Measurements from ENCODE around the gene MARS1. TPM values are rescaled to one million over a fixed set of nuclear protein-coding genes. Genes with fewer than 3 reads are reported as not detected.

The MARS1 gene
- total RNA-seq, 1 experiment from 2014 or later: 209 TPM

GRCh38 chr12:57548013-57548315, 60.1 kb downstream of the MARS1 start:
- Histone ChIP-seq H3K9me2 (replicated peaks; ENCODE audit: low read length) (no peaks in the 10 kb centered on the region), H3K27me3 (ENCODE audit: low read length) (no peaks in the 10 kb centered on the region), H3K79me2 (ENCODE audit: low read length) (peaks cover 26% of the 10 kb centered on the region), H2AFZ (ENCODE audit: low read length) (no peak overlapping the region), H3K9ac (ENCODE audit: low read length) (no peak overlapping the region), H3K4me3 (ENCODE audit: low read length) (no peak overlapping the region), H3K4me2 (ENCODE audit: low read length) (peak overlapping the region; percentile 90; the same call in 1 of the 2 replicates), H3K9me3 (ENCODE audit: low read length) (no peaks in the 10 kb centered on the region), H4K20me1 (ENCODE audit: low read length) (no peaks in the 10 kb centered on the region), H3K27ac (ENCODE audit: low read length) (no peak overlapping the region), H3K36me3 (ENCODE audit: low read depth, low read length) (no peaks in the 10 kb centered on the region), H3F3A (ENCODE audit: low read length, unreplicated experiment) (no peaks in the 10 kb centered on the region), H3K4me1 (ENCODE audit: insufficient read depth, low read length) (peaks cover 15% of the 10 kb centered on the region)
- POLR2A ChIA-PET (ENCODE audit: unreplicated experiment): no interaction called here
- no TSS peak for BruUV-seq (replicated peaks)
- no peak for ATAC-seq
- CTCF ChIA-PET: no interaction called here
- DNase-seq: no peak
- intact Hi-C loops (cut with micrococcal nuclease): no loop called here
- no peak for TF ChIP-seq EZH2 (IDR thresholded peaks at IDR 0.05; ENCODE audit: low read length, unreplicated experiment)
- no peak for TF ChIP-seq EZH2phosphoT487 (IDR thresholded peaks at IDR 0.05; ENCODE audit: borderline replicate concordance, low read length)
- TF ChIP-seq, protein P1, sequence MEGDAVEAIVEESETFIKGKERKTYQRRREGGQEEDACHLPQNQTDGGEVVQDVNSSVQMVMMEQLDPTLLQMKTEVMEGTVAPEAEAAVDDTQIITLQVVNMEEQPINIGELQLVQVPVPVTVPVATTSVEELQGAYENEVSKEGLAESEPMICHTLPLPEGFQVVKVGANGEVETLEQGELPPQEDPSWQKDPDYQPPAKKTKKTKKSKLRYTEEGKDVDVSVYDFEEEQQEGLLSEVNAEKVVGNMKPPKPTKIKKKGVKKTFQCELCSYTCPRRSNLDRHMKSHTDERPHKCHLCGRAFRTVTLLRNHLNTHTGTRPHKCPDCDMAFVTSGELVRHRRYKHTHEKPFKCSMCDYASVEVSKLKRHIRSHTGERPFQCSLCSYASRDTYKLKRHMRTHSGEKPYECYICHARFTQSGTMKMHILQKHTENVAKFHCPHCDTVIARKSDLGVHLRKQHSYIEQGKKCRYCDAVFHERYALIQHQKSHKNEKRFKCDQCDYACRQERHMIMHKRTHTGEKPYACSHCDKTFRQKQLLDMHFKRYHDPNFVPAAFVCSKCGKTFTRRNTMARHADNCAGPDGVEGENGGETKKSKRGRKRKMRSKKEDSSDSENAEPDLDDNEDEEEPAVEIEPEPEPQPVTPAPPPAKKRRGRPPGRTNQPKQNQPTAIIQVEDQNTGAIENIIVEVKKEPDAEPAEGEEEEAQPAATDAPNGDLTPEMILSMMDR (conservative IDR thresholded peaks at IDR 0.05; ENCODE audit: low read depth, low read length): no peak

- DNase-seq (no peak), ATAC-seq (no peak)
- Histone ChIP-seq H3K27ac (ENCODE audit: low read length) (no peak overlapping the region), H3K4me2 (ENCODE audit: low read length) (no peak overlapping the region), H3K4me1 (ENCODE audit: insufficient read depth, low read length) (peaks cover 15% of the 10 kb centered on the region), H3K9ac (ENCODE audit: low read length) (no peak overlapping the region), H3K36me3 (ENCODE audit: low read depth, low read length) (no peaks in the 10 kb centered on the region), H3K27me3 (ENCODE audit: low read length) (no peaks in the 10 kb centered on the region), H3K9me2 (replicated peaks; ENCODE audit: low read length) (no peaks in the 10 kb centered on the region), H3F3A (ENCODE audit: low read length, unreplicated experiment) (no peaks in the 10 kb centered on the region), H2AFZ (ENCODE audit: low read length) (no peak overlapping the region), H3K79me2 (ENCODE audit: low read length) (peaks cover 26% of the 10 kb centered on the region), H3K9me3 (ENCODE audit: low read length) (no peaks in the 10 kb centered on the region), H4K20me1 (ENCODE audit: low read length) (no peaks in the 10 kb centered on the region), H3K4me3 (ENCODE audit: low read length) (no peak overlapping the region)
- CTCF ChIA-PET: no interaction called here
- POLR2A ChIA-PET (ENCODE audit: unreplicated experiment): no interaction called here
- intact Hi-C loops (cut with micrococcal nuclease): no loop called here
- no TSS peak for BruUV-seq (replicated peaks)
- no peak for TF ChIP-seq EZH2phosphoT487 (IDR thresholded peaks at IDR 0.05; ENCODE audit: borderline replicate concordance, low read length)
- no peak for TF ChIP-seq EZH2 (IDR thresholded peaks at IDR 0.05; ENCODE audit: low read length, unreplicated experiment)
- TF ChIP-seq, protein P1 (conservative IDR thresholded peaks at IDR 0.05; ENCODE audit: low read depth, low read length): no peak
These were observed 60.6 kb downstream of the MARS1 start for GRCh38 chr12:57548488-57548887.

- BruUV-seq (replicated peaks): no TSS peak
These were observed 61.5 kb downstream of the MARS1 start for GRCh38 chr12:57549203-57549908.

More at GRCh38 chr12:57549203-57549908, 61.5 kb downstream of the MARS1 start:
- CTCF ChIA-PET: no interaction called here
- ATAC-seq (no peak), DNase-seq (no peak)
- Histone ChIP-seq H3K27ac (ENCODE audit: low read length) (no peak overlapping the region), H3K9ac (ENCODE audit: low read length) (no peak overlapping the region), H3K9me2 (replicated peaks; ENCODE audit: low read length) (no peaks in the 10 kb centered on the region), H2AFZ (ENCODE audit: low read length) (no peak overlapping the region), H3K36me3 (ENCODE audit: low read depth, low read length) (no peaks in the 10 kb centered on the region), H3K4me2 (ENCODE audit: low read length) (no peak overlapping the region), H3K4me1 (ENCODE audit: insufficient read depth, low read length) (peaks cover 15% of the 10 kb centered on the region), H4K20me1 (ENCODE audit: low read length) (no peaks in the 10 kb centered on the region), H3K27me3 (ENCODE audit: low read length) (no peaks in the 10 kb centered on the region), H3K79me2 (ENCODE audit: low read length) (peaks cover 26% of the 10 kb centered on the region), H3F3A (ENCODE audit: low read length, unreplicated experiment) (no peaks in the 10 kb centered on the region), H3K9me3 (ENCODE audit: low read length) (no peaks in the 10 kb centered on the region), H3K4me3 (ENCODE audit: low read length) (no peak overlapping the region)
- POLR2A ChIA-PET (ENCODE audit: unreplicated experiment): no interaction called here
- TF ChIP-seq, protein P1 (conservative IDR thresholded peaks at IDR 0.05; ENCODE audit: low read depth, low read length): no peak
- TF ChIP-seq EZH2phosphoT487 (IDR thresholded peaks at IDR 0.05; ENCODE audit: borderline replicate concordance, low read length): no peak
- TF ChIP-seq EZH2 (IDR thresholded peaks at IDR 0.05; ENCODE audit: low read length, unreplicated experiment): no peak
- intact Hi-C loops (cut with micrococcal nuclease): no loop called here
